Right lobe of liver (tissue), 4 donors: ENCODE results near the gene COL6A5.

Source experiments
- CTCF ChIP-seq, 4 donors: fragments of 200-600 bp in 3 of 4; fragments of 450-650 bp in 1 of 4; IDR thresholded peaks; one replicate each; pipeline versions ENCODE4 v1.5.1 to v1.8.0; 2016 to 2022; ENCODE audit warnings: antibody characterized with exemption in 4 of 4, mild to moderate bottlenecking in 2 of 4
- POLR2A ChIP-seq: fragments of 450-650 bp; IDR thresholded peaks from one replicate; pipeline ENCODE4 v1.6.1; 2017; ENCODE audit warnings: antibody characterized with exemption, mild to moderate bottlenecking
- donor health status: DM: no; HTN: no; CAD: no.
- donor health status: DM: no; HTN: no; CAD: no.
- donor health status: DM: no; HTN: yes; CAD: no.

- TF ChIP-seq CTCF (IDR thresholded peaks at IDR 0.05) = no peak
- no peak for TF ChIP-seq POLR2A
These were observed 182.6 kb downstream of the COL6A5 start for GRCh38 chr3:130528120-130528519.
